HUES64 (cell line): ENCODE data around the gene CIITA.

Experiments used
- H3K27ac ChIP-seq: 2 replicates; pipeline ENCODE4 v1.7.0; 2013; ENCODE audit warnings: low read depth, low read length, inconsistent platforms
- H3K27me3 ChIP-seq: 2 replicates; pipeline ENCODE4 v1.6.1; 2013; ENCODE audit warnings: mild to moderate bottlenecking, low read length; ENCODE audit not compliant: insufficient read depth
- H3K36me3 ChIP-seq: 2 replicates; pipeline ENCODE4 v1.6.1; 2013; ENCODE audit warnings: mild to moderate bottlenecking, low read length; ENCODE audit not compliant: insufficient read depth
- H3K4me1 ChIP-seq: 2 replicates; pipeline ENCODE4 v1.6.1; 2013; ENCODE audit warnings: mild to moderate bottlenecking, low read length, moderate library complexity; ENCODE audit not compliant: insufficient read depth
- H3K4me3 ChIP-seq: 2 replicates; pipeline ENCODE4 v1.5.1; 2013; ENCODE audit warnings: mild to moderate bottlenecking, low read length, moderate library complexity
- H3K9ac ChIP-seq: 2 replicates; pipeline ENCODE4 v1.6.1; 2013; ENCODE audit warnings: mild to moderate bottlenecking, low read depth, low read length
- H3K9me3 ChIP-seq: 2 replicates; pipeline ENCODE4 v1.6.1; 2013; ENCODE audit warnings: low read depth, low read length; ENCODE audit not compliant: insufficient read depth
- WGBS: fragments of 150-250, 120-280 bp; methylation state at CpG from one replicate; pipeline ENCODE4 v1.1.7; 2013; ENCODE audit warnings: missing lambda C conversion rate; 5-methylcytosine and 5-hydroxymethylcytosine counted together

Gene CIITA

DNA sequence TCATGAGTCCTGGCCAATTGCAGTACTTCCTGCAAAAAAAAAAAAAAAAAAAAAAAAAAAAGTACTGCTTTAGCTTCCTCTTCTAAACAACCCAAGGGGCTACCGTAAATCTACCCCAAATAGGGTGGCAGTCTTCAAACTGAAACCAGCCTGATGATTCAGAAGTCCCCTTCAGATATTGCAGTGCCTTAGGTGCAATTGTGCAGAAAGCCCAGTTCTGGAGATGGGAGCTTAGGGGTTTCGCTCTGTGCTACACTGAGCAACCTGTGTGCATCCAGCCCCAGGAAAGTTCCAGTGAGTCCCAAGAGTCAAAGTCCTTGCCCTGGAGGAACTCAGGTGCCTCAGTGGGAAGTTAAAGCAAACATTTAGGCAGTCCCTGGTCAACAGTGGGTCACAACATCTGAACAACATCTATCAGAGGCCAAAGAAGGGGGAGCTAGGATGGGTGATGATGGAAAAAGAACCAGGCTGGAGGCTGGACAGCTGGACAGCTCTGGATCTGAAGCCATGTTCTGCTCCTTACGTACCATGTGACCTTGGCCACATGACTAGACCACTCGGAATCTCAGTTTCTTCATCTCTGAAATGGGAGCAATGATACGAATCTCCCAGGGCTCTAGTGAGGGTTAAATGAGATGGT lies 6.7 kb upstream of the CIITA start:
- no peak overlapping the region for H3K9ac ChIP-seq

DNA sequence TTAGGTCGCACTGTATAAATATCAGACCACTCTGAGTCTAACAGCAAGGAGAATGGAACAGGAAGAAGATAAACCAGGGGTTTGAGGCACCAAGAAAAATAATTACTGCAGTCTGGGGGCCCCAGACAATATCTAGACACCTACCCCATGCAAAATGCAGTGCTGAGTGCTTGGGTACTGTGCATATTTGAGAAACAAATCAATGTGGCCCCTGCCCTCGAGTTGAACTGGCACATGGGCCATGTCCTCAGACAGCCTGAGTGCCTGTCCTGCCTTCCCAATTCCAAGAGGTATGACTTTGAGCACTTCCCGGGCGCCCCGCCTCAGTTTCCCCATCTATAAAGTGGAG lies 6.2 kb upstream of the CIITA start:
- 92% methylated on average over 5 of the region's 5 CpGs for WGBS
- no peak overlapping the region for H3K4me3 ChIP-seq
- no peaks in the 10 kb centered on the region; the same call in 1 of the 2 replicates for H3K27me3 ChIP-seq
- H3K27ac ChIP-seq, result no peak overlapping the region
- no peaks in the 10 kb centered on the region for H3K9me3 ChIP-seq
- H3K9ac ChIP-seq, result no peak overlapping the region
- H3K4me1 ChIP-seq, result no peaks in the 10 kb centered on the region
- no peaks in the 10 kb centered on the region for H3K36me3 ChIP-seq

More for the DNA sequence above, 6.7 kb upstream of the CIITA start:
- Histone ChIP-seq H3K36me3 (no peaks in the 10 kb centered on the region), H3K27ac (no peak overlapping the region), H3K27me3 (no peaks in the 10 kb centered on the region; the same call in 1 of the 2 replicates), H3K9me3 (no peaks in the 10 kb centered on the region), H3K4me3 (no peak overlapping the region), H3K4me1 (no peaks in the 10 kb centered on the region)
- 92% methylated on average over 5 of the region's 5 CpGs for whole genome bisulfite sequencing

DNA sequence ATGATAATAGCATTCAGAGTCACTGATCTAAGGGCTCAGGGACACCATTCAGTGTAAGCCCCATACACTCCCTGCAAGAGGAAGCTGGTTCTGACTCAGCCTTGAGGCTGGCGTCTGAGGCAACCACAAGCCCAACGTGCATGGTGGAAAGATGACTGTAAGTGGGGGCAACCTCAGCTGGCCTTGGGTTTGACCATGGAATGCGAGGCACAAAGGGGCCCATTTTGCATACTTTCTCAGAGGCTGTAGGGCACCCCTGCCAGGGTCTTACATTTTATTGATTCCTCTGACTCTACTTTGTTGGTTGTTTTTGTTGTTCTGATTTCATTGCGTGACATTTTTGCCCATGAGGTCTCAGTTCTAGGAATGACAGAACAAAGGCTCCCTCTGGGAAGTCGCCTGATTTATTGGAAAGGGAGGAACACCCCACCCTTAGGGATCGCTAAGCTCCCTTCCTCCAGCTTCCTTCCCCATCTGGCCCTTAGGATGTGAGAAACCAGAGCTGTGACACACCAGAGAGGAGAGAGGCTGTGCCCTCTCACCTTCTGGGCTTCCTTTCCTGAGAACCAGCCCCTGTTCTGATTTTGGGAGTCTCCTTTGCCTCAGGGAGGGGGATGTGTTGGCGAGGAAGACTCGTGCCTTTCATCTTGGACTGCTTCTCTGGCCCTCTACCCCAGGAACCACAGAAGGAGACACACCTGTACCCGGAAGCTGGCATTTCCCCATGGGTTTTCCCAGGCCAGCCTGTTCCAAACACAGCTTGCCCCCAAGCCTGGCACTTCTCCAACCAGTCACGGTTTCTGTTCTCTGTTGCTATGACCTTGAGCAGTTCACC lies 5.6 kb upstream of the CIITA start:
- Histone ChIP-seq H3K27me3 (no peaks in the 10 kb centered on the region; the same call in 1 of the 2 replicates), H3K4me3 (no peak overlapping the region), H3K9ac (no peak overlapping the region), H3K4me1 (no peaks in the 10 kb centered on the region), H3K27ac (no peak overlapping the region), H3K9me3 (no peaks in the 10 kb centered on the region), H3K36me3 (no peaks in the 10 kb centered on the region)
- 77% methylated on average over 10 of the region's 10 CpGs for WGBS

DNA sequence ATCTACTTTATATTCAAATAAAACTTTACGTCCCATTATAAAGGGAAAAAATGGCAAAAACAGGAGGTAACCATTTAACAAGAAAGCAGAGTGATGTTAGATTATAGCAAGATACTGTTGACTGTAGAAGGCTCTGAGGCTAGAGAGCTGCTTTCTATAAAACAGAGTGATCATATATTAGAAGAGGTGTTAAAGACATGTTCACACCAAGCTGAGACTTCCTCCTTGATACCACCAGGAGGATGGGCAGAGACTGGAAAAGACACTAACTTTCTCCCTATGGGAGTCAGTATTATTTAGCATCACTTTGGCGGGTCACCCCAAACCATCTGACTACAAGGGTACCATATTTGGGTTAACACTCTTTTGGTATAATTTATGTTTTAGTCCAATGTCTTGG lies 687 bp upstream of the CIITA start:
- Histone ChIP-seq H3K4me1 (0 out of 2 replicates have a peak, but pooled peaks cover 7% of the 10 kb centered on the region), H3K4me3 (no peak overlapping the region), H3K27ac (no peak overlapping the region), H3K27me3 (peaks cover 42% of the 10 kb centered on the region), H3K9ac (no peak overlapping the region), H3K36me3 (no peaks in the 10 kb centered on the region), H3K9me3 (no peaks in the 10 kb centered on the region)
- 100% methylated on average over 1 of the region's 2 CpGs for WGBS

DNA sequence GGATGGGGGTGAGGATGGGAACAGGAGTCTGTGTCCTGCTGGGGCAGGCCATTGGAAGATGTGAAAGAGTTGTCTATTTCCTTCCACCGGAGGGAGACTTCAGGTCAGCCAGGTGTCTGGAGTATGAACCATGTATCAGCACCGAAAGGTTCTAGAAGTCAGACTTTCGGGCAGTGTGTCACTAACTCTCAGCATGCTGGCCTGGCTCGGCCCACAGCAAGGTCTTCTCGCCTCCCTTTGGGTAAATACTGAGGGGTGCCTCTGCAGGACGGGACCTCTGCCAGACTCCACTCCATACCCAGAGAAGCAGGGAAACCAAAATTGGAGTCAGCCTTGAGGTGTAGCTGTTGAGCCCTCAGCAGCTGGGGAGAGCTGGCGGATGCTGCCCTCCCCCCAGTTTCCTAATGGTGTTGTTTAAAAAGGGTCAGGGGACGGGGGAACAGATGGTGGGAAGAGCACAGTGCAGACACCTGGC lies 507 bp downstream of the CIITA start:
- WGBS, result 90% methylated on average over 8 of the region's 8 CpGs
- H3K36me3 ChIP-seq, result no peaks in the 10 kb centered on the region
- no peak overlapping the region for H3K4me3 ChIP-seq
- H3K9ac ChIP-seq, result no peak overlapping the region
- no peaks in the 10 kb centered on the region for H3K9me3 ChIP-seq
- no peak overlapping the region for H3K27ac ChIP-seq
- H3K4me1 ChIP-seq, result 0 out of 2 replicates have a peak, but pooled peaks cover 7% of the 10 kb centered on the region
- H3K27me3 ChIP-seq, result peaks cover 43% of the 10 kb centered on the region

DNA sequence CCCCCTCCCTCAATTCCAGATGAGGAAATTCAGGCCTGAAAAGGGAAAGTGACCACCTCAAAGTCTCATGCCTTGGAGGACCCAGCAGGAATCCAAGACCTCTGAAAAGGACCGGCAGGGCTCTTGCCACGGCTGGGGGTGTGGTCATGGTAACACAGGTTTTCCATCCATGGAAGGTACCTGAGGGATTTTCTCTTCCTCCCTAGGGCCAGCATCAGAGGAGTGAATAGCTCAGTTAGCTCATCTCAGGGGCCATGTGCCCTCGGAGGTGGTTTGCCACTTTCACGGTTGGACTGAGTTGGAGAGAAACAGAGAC lies 1.3 kb downstream of the CIITA start:
- H3K27ac ChIP-seq, result no peak overlapping the region
- H3K4me1 ChIP-seq, result 0 out of 2 replicates have a peak, but pooled peaks cover 7% of the 10 kb centered on the region
- H3K9ac ChIP-seq, result no peak overlapping the region
- H3K4me3 ChIP-seq, result peak overlapping the region; percentile 54; the same call in 1 of the 2 replicates
- H3K27me3 ChIP-seq, result peaks cover 43% of the 10 kb centered on the region
- WGBS, result 48% methylated on average over 4 of the region's 4 CpGs
- H3K9me3 ChIP-seq, result no peaks in the 10 kb centered on the region
- H3K36me3 ChIP-seq, result no peaks in the 10 kb centered on the region

DNA sequence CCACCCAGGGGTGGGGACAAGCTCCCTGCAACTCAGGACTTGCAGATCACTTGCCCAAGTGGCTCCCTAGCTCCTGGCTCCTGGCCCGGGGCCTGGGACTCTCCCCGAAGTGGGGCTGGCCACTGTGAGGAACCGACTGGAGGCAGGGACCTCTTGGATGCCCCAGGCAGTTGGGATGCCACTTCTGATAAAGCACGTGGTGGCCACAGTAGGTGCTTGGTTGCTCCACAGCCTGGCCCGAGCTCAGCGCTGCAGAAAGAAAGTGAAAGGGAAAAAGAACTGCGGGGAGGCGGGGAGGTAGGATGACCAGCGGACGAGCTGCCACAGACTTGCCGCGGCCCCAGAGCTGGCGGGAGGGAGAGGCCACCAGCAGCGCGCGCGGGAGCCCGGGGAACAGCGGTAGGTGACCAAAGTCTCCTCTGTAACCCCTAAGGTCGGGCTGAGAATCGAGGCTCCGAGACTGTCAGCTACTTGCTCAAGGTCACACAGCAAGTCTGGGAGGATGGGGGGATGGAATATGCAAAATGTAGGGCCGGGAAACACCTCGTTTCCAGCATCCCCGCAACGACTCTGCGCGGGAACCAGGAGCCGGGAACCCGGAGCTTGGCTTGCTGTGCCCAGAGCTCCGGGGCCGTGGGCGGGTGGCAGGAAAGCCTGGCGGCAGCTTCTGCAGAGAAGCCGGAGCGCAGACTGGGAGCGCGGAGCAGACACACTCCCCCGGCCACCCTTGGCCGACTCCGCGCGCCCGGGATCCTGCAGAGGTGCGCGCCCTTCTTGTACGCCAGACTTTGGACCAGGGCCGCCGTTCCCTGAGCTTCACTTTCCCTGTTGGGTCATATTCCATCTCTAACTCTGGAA lies 1.9 kb downstream of the CIITA start:
- H3K36me3 ChIP-seq, result no peaks in the 10 kb centered on the region
- no peak overlapping the region; the same call in 1 of the 2 replicates for H3K9ac ChIP-seq
- peak overlapping the region; percentile 54 for H3K4me3 ChIP-seq

DNA sequence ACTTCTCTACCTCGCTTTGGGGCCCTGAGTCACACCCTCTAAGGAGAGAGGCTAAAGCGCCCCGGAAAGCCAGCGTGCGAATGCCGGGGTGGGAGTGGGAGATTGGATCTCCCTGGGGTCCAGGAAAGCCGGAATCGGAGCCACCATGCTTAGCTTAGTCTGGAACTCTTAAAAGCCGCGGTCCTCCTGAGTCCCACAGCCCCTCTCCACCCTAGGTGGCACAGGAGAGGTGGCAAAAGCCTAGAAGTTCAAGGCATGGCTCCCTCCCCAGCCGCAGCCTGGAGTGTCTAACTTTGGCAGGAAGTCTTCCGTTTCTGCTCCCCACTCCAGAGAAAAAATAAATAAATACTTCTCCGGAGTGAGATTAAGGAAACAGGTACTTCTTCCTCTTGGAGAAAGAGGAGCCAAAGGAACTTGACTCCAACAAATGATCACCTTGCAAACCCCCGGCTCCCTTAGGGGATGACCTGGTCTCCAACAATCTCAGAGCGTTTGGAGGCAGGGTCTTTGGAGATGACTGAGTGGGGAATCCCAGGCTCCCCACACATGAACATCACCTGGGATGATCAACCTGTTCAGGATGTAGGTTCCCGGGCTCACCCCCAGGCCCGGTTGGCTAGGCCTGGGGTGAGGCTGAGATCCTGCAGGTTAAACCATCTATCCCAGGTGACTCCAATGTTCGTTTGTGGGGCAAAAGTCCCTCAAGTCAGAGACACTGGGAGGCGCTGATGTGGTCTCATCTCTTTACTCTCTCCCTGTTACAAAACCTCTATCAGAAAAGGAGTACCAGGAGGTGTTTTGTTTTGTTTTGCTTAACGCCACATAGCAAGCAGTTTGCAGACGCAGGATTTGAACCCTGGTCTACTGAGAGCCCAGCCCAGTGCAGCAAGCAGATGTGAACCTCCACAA lies 2.9 kb downstream of the CIITA start:
- no peaks in the 10 kb centered on the region for H3K9me3 ChIP-seq
- H3K27ac ChIP-seq, result no peak overlapping the region
- peaks cover 43% of the 10 kb centered on the region for H3K27me3 ChIP-seq
- 0 out of 2 replicates have a peak, but pooled peaks cover 7% of the 10 kb centered on the region for H3K4me1 ChIP-seq
- WGBS, result 78% methylated on average over 19 of the region's 21 CpGs
- H3K9ac ChIP-seq, result no peak overlapping the region
- no peaks in the 10 kb centered on the region for H3K36me3 ChIP-seq
- peak overlapping the region; percentile 54; the same call in 1 of the 2 replicates for H3K4me3 ChIP-seq

More for the DNA sequence above, 1.9 kb downstream of the CIITA start:
- H3K9me3 ChIP-seq, result no peaks in the 10 kb centered on the region
- H3K4me1 ChIP-seq, result 0 out of 2 replicates have a peak, but pooled peaks cover 7% of the 10 kb centered on the region
- 8% methylated on average over 49 of the region's 49 CpGs for WGBS
- no peak overlapping the region for H3K27ac ChIP-seq
- H3K27me3 ChIP-seq, result peaks cover 43% of the 10 kb centered on the region

DNA sequence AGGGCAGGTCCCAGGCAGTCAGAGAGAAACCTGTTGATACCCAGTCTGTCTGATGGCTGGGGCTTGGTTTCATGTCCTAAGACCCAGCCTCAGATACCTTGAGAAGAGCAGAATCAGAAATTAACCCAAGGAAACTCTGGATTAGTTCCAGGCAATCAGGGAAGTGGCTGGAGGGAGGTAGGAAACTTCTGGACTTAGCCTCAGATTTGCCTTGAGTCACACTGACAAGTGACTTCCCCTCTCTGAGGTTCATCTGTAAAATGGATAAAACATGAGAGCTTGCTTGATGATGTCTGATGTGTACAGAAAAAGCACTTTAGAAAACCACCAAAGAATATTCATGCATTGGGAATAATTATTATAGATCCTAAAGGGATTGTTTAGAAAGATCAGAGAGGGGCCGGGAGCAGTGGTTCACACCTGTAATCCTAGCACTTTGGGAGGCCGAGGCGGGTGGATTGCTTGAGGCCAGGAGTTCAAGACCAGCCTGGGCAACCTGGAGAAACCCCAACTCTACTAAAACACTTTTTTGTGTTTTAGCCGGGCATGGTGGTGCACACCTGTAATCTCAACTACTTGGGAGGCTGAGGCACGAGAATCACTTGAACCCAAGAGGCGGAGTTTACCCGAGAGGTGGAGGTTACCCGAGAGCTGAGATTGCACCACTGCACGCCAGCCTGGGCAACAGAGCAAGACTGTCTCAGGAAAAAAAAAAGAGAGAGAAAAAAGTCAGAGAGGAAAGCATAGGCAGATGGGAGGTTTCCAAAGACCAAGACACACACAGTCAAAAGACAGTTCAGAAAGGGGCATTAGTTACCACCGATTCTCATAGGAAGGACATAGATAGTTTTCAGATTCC lies 3.8 kb downstream of the CIITA start:
- no peak overlapping the region for H3K4me3 ChIP-seq
- 93% methylated on average over 10 of the region's 10 CpGs for WGBS
- H3K4me1 ChIP-seq, result 0 out of 2 replicates have a peak, but pooled peaks cover 7% of the 10 kb centered on the region
- no peaks in the 10 kb centered on the region for H3K9me3 ChIP-seq
- no peak overlapping the region for H3K27ac ChIP-seq
- no peaks in the 10 kb centered on the region for H3K36me3 ChIP-seq
- H3K27me3 ChIP-seq, result peaks cover 43% of the 10 kb centered on the region
- H3K9ac ChIP-seq, result no peak overlapping the region
